Measurements from ENCODE around the gene NELL1.
"Not testable (repeated sequence)": the region's sequence is repeated elsewhere in the genome, so short reads cannot be mapped to it uniquely, and the experiment has no call there.

The NELL1 gene

GRCh38 chr11:20771681-20772080 lies 102.3 kb downstream of the NELL1 start:
- no peak for DNase-seq

GRCh38 chr11:20775331-20775730 lies 105.9 kb downstream of the NELL1 start:
- DNase-seq, result no peak

- DNase-seq, result no peak
Observed at GRCh38 chr11:20782775-20783174, 113.4 kb downstream of the NELL1 start.

GRCh38 chr11:20783220-20783619 lies 113.8 kb downstream of the NELL1 start:
- DNase-seq, result no peak

GRCh38 chr11:20790622-20791021 lies 121.2 kb downstream of the NELL1 start:
- no peak for DNase-seq

GRCh38 chr11:20795005-20795404 lies 125.6 kb downstream of the NELL1 start:
- no peak for DNase-seq

- no peak for DNase-seq
Observed at GRCh38 chr11:20808328-20808727, 138.9 kb downstream of the NELL1 start.

- no peak for DNase-seq
Observed at GRCh38 chr11:20821046-20821445, 151.7 kb downstream of the NELL1 start.

GRCh38 chr11:20821470-20821869 lies 152.1 kb downstream of the NELL1 start:
- no peak for DNase-seq

GRCh38 chr11:20824773-20825172 lies 155.4 kb downstream of the NELL1 start:
- no peak for DNase-seq

- DNase-seq, result no peak
Observed at GRCh38 chr11:20835561-20835960, 166.2 kb downstream of the NELL1 start.

- no peak for DNase-seq
Observed at GRCh38 chr11:20839231-20839630, 169.8 kb downstream of the NELL1 start.

GRCh38 chr11:20840341-20840740 lies 171.0 kb downstream of the NELL1 start:
- DNase-seq, result no peak

GRCh38 chr11:20844216-20844615 lies 174.8 kb downstream of the NELL1 start:
- DNase-seq, result no peak

- DNase-seq, result no peak
Observed at GRCh38 chr11:20844630-20845029, 175.2 kb downstream of the NELL1 start.

- no peak for DNase-seq
Observed at GRCh38 chr11:20854215-20854955, 185.0 kb downstream of the NELL1 start.

- no peak for DNase-seq
Observed at GRCh38 chr11:20861322-20861721, 191.9 kb downstream of the NELL1 start.

- DNase-seq, result not testable (repeated sequence)
Observed at GRCh38 chr11:20862263-20862662, 192.9 kb downstream of the NELL1 start.

- no peak for DNase-seq
Observed at GRCh38 chr11:20864628-20865027, 195.2 kb downstream of the NELL1 start.

- no peak for DNase-seq
Observed at GRCh38 chr11:20865161-20865560, 195.8 kb downstream of the NELL1 start.

- no peak for DNase-seq
Observed at GRCh38 chr11:20869123-20869522, 199.7 kb downstream of the NELL1 start.

- no peak for DNase-seq
Observed at GRCh38 chr11:20873054-20873453, 203.7 kb downstream of the NELL1 start.

- no peak for DNase-seq
Observed at GRCh38 chr11:20874358-20874757, 205.0 kb downstream of the NELL1 start.

GRCh38 chr11:20875889-20876288 lies 206.5 kb downstream of the NELL1 start:
- DNase-seq, result no peak

- DNase-seq, result no peak
Observed at GRCh38 chr11:20876738-20877137, 207.4 kb downstream of the NELL1 start.

All from activated CD4-positive, alpha-beta T cell treated with anti-CD3 and anti-CD28 coated beads for 4 hours (primary cell).